Measurements from ENCODE around the gene MPV17. TPM values are rescaled to one million over a fixed set of nuclear protein-coding genes. Genes with fewer than 3 reads are reported as not detected.

MPV17 gene
- polyA plus RNA-seq, 1 donor from 2014 or later, result 79.6 TPM

GRCh38 chr2:27370026-27370815 is 47.3 kb upstream of the MPV17 start, which contains the start of the genes EIF2B4 and SNX17:
Gene EIF2B4 (minus strand): TSS chr2:27370338. CDS start chr2:27370314, 24 bp downstream.
Gene SNX17 (plus strand): TSS chr2:27370616. CDS start chr2:27370744, 128 bp downstream.
- H3K36me3 ChIP-seq (ENCODE audit: insufficient read depth, low read length), result no peaks in the 10 kb centered on the region

More at GRCh38 chr2:27370026-27370815, 47.3 kb upstream of the MPV17 start, which contains the start of the genes EIF2B4 and SNX17:
- Histone ChIP-seq H3K4me2 (ENCODE audit: low read length) (peak within 1 kb of the TSS; percentile 99), H3F3A (ENCODE audit: insufficient read depth, low read length, poor library complexity, severe bottlenecking) (no peaks in the 10 kb centered on the region), H3K9me2 (ENCODE audit: insufficient read depth, low read length) (no peaks in the 10 kb centered on the region), H3K27me3 (ENCODE audit: insufficient read depth, low read depth, low read length) (no peaks in the 10 kb centered on the region), H4K20me1 (ENCODE audit: insufficient read depth) (no peaks in the 10 kb centered on the region), H3K79me2 (replicated peaks; ENCODE audit: insufficient read depth, low read length) (peaks cover 29% of the 10 kb centered on the region), H2AFZ (ENCODE audit: low read depth, low read length) (peak within 1 kb of the TSS; percentile 96), H3K4me3 (ENCODE audit: low read length) (peak within 1 kb of the TSS; percentile 93), H3K27ac (ENCODE audit: low read length) (peak within 1 kb of the TSS; percentile 86), H3K9ac (ENCODE audit: low read length) (peak within 1 kb of the TSS; percentile 97), H3K9me3 (ENCODE audit: low read length) (no peaks in the 10 kb centered on the region)
- TF ChIP-seq MXI1 (conservative IDR thresholded peaks at IDR 0.05; ENCODE audit: poor library complexity, severe bottlenecking) (peak; percentile 92), POLR2AphosphoS5 (IDR thresholded peaks at IDR 0.05) (peak; percentile 90), TAF1 (IDR thresholded peaks at IDR 0.05; ENCODE audit: low read depth) (peak; percentile 92), REST (IDR thresholded peaks at IDR 0.05; ENCODE audit: borderline replicate concordance) (peak; percentile 66), RAD21 (conservative IDR thresholded peaks at IDR 0.05) (peak; percentile 63), SMC3 (conservative IDR thresholded peaks at IDR 0.05; ENCODE audit: poor library complexity) (peak; percentile 70), EZH2 (IDR thresholded peaks at IDR 0.05; ENCODE audit: borderline replicate concordance, insufficient read depth, low read length, poor library complexity, severe bottlenecking) (no peak), EP300 (conservative IDR thresholded peaks at IDR 0.05; ENCODE audit: poor library complexity, severe bottlenecking) (peak; percentile 75), CTCF (IDR thresholded peaks at IDR 0.05; ENCODE audit: poor library complexity, severe bottlenecking) (peak; percentile 99)
